ENCODE measurements around the gene FOXN4. TPM values are rescaled to one million over a fixed set of nuclear protein-coding genes. Genes with fewer than 3 reads are reported as not detected.

FOXN4 gene
- total and polyA plus RNA-seq, 12 donors, result 0.22 to 0.24 TPM; not detected in 10

DNA sequence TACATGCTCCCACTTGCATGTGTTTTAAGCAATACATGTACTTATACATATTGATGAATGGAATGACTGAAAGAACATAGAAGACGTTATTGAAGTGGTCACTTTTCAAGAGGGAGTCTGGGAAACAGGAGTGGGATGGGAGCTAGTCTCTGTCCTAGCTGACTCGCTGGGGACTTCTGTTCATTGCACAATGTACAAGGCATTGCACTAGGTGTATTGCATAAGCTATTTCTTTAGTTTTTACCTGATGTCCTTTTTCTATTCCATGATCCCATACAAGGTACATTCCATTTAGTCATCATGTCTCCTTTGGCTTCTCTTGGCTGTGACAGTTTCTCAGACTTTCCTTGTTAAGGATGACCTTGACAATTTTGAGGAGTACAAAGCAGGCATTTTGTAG lies 34.6 kb upstream of the FOXN4 start:
- Histone ChIP-seq H3K36me3 (replicated peaks in 1 of 2) (no peaks in the 10 kb centered on the region), H3K27me3 (no peaks in the 10 kb centered on the region), H3K27ac (no peak overlapping the region), H3K9me3 (replicated peaks in 1 of 3) (no peaks in the 10 kb centered on the region), H3K4me1 (replicated peaks in 1 of 2) (no peaks in the 10 kb centered on the region), H3K4me3 (no peak overlapping the region)
- intact Hi-C loops (cut with DNase I), result no loop called here
- no peak for DNase-seq
- TF ChIP-seq, protein P1, sequence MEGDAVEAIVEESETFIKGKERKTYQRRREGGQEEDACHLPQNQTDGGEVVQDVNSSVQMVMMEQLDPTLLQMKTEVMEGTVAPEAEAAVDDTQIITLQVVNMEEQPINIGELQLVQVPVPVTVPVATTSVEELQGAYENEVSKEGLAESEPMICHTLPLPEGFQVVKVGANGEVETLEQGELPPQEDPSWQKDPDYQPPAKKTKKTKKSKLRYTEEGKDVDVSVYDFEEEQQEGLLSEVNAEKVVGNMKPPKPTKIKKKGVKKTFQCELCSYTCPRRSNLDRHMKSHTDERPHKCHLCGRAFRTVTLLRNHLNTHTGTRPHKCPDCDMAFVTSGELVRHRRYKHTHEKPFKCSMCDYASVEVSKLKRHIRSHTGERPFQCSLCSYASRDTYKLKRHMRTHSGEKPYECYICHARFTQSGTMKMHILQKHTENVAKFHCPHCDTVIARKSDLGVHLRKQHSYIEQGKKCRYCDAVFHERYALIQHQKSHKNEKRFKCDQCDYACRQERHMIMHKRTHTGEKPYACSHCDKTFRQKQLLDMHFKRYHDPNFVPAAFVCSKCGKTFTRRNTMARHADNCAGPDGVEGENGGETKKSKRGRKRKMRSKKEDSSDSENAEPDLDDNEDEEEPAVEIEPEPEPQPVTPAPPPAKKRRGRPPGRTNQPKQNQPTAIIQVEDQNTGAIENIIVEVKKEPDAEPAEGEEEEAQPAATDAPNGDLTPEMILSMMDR (IDR thresholded peaks at IDR 0.05), result no peak
- TF ChIP-seq POLR2A (IDR thresholded peaks at IDR 0.05), result no peak
- WGBS, 4 donors, result 43 to 64% (median 56%) methylated on average over 2 of the region's 2 CpGs

DNA sequence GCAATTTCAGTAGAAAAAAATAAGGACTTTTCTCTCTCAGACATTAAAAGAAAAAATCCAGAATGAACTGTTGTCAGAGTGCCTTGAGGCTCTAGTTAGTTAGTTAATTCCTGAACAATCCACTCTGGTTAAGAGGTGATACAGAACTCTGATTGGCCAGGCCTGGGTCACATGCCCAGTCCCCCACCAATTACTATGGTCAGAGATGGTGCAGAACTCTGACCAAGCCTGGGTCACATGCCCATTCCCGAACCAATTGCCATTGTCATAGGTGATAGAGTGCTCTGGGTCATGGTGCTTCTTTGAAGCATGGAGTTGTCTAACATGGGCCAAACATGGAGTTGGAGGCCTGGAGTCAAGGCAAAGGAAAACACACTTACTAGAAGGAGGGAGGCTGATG lies 27.5 kb upstream of the FOXN4 start:
- Histone ChIP-seq H3K27ac (no peak overlapping the region), H3K27me3 (peaks cover 3% of the 10 kb centered on the region), H3K36me3 (replicated peaks in 1 of 2) (no peaks in the 10 kb centered on the region), H3K4me1 (replicated peaks in 1 of 2) (no peaks in the 10 kb centered on the region), H3K9me3 (replicated peaks in 1 of 3) (no peaks in the 10 kb centered on the region), H3K4me3 (no peak overlapping the region)
- intact Hi-C loops (cut with DNase I), result no loop called here
- 63 to 92% (median 77%) methylated on average over 1 of the region's 1 CpG for WGBS, 4 donors
- DNase-seq, result no peak
- no peak for TF ChIP-seq POLR2A (IDR thresholded peaks at IDR 0.05)
- TF ChIP-seq, protein P1 (IDR thresholded peaks at IDR 0.05), result no peak

DNA sequence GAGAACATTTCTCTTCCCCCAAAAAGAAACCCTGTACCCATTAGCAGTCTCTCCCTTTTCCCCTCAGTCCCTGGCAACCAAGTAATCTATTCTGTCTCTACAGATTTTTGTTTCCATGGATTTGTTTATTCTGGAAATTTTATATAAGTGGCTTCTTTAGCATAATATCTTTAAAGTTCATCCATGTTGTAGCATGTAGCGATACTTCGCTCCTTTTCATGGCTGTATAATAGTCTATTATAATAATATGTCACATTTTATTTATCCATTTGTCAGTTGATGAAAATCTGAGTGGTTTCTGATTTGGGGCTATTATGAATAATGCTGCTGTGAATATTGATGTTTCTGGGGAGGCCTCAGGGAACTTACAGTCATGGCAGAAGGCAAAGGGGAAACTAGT lies 25.8 kb upstream of the FOXN4 start:
- no peak overlapping the region for H3K27ac ChIP-seq
- intact Hi-C loops (cut with DNase I), result no loop called here
- no peak for DNase-seq

DNA sequence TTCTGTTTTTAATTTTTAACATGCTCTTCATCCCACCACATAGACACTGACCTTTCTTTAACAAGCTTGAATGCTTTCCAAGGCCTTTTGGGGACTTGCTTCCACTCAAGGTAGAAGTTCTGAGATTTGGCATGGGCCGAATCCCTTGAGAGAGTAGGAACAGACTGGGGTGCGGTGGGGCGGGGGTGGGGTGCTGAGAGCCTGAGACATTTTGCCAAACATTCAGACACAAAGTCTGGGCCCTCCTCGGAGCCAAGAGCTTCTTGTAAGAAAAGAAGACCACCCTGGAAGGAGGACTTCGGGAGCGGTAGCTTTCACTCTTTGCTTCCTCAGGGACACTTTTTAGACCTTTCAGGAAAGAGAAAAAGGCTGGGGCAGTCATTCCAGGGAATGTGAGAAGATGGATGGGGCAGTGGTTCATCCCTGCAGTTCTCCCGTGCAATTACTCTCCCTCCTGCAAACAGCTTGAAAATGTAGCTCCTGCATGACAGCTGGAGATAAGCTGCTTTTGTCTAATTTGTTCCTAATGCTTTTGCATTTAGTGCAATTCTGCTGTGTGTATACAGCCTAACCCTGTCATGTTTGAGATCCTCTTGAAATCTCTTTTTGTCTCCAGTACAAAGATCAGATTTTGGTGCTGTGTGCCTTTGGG lies 22.3 kb upstream of the FOXN4 start:
- no peak overlapping the region for H3K4me3 ChIP-seq
- WGBS, 4 donors, result 45 to 64% (median 55%) methylated on average over 7 of the region's 7 CpGs
- no peaks in the 10 kb centered on the region for H3K4me1 ChIP-seq (replicated peaks in 1 of 2)
- intact Hi-C loops (cut with DNase I), result no loop called here
- H3K36me3 ChIP-seq (replicated peaks in 1 of 2), result no peaks in the 10 kb centered on the region
- no peak for DNase-seq
- no peaks in the 10 kb centered on the region for H3K9me3 ChIP-seq (replicated peaks in 1 of 3)
- H3K27ac ChIP-seq, result no peak overlapping the region
- TF ChIP-seq, protein P1 (IDR thresholded peaks at IDR 0.05), result no peak
- no peak for TF ChIP-seq POLR2A (IDR thresholded peaks at IDR 0.05)
- H3K27me3 ChIP-seq, result peaks cover 3% of the 10 kb centered on the region

More for the DNA sequence above, 25.8 kb upstream of the FOXN4 start:
- H3K4me3 ChIP-seq, result no peak overlapping the region
- WGBS, 4 donors, result 93 to 99% (median 98%) methylated on average over 2 of the region's 2 CpGs
- no peaks in the 10 kb centered on the region for H3K9me3 ChIP-seq (replicated peaks in 1 of 3)
- TF ChIP-seq POLR2A (IDR thresholded peaks at IDR 0.05), result no peak
- TF ChIP-seq, protein P1 (IDR thresholded peaks at IDR 0.05), result no peak
- no peaks in the 10 kb centered on the region for H3K4me1 ChIP-seq (replicated peaks in 1 of 2)
- peaks cover 3% of the 10 kb centered on the region for H3K27me3 ChIP-seq
- H3K36me3 ChIP-seq (replicated peaks in 1 of 2), result no peaks in the 10 kb centered on the region
